Measurements from ENCODE around the gene GGT5.
"Not testable (repeated sequence)": the region's sequence is repeated elsewhere in the genome, so short reads cannot be mapped to it uniquely, and the experiment has no call there.

The GGT5 gene

GRCh38 chr22:24245030-24245431 lies at the start of gene GGT5:
GGT5 (minus strand) TSS chr22:24245082; CDS start chr22:24244725, 357 bp downstream.
- not testable (repeated sequence) for DNase-seq

- not testable (repeated sequence) for DNase-seq
Measured at GRCh38 chr22:24292202-24292830, 47.4 kb upstream of the GGT5 start.

- no peak for DNase-seq
Measured at GRCh38 chr22:24291515-24292201, 46.8 kb upstream of the GGT5 start.

GRCh38 chr22:24290459-24290858 lies 45.6 kb upstream of the GGT5 start:
- no peak for DNase-seq

- no peak for DNase-seq
Measured at GRCh38 chr22:24289741-24290163, 44.9 kb upstream of the GGT5 start.

- no peak for DNase-seq
Measured at GRCh38 chr22:24289114-24289513, 44.2 kb upstream of the GGT5 start.

GRCh38 chr22:24287801-24288200 lies 42.9 kb upstream of the GGT5 start:
- DNase-seq: not testable (repeated sequence)

GRCh38 chr22:24287212-24287611 lies 42.3 kb upstream of the GGT5 start:
- not testable (repeated sequence) for DNase-seq

GRCh38 chr22:24285245-24285644 lies 40.4 kb upstream of the GGT5 start:
- DNase-seq: no peak

- no peak for DNase-seq
Measured at GRCh38 chr22:24284747-24285203, 39.9 kb upstream of the GGT5 start.

GRCh38 chr22:24282401-24282800 lies 37.5 kb upstream of the GGT5 start:
- no peak for DNase-seq

- not testable (repeated sequence) for DNase-seq
Measured at GRCh38 chr22:24280363-24280762, 35.5 kb upstream of the GGT5 start.

GRCh38 chr22:24274696-24275405 lies 30.0 kb upstream of the GGT5 start:
- not testable (repeated sequence) for DNase-seq

GRCh38 chr22:24273906-24274305 lies 29.0 kb upstream of the GGT5 start:
- DNase-seq: not testable (repeated sequence)

GRCh38 chr22:24273031-24273430 lies 28.1 kb upstream of the GGT5 start:
- not testable (repeated sequence) for DNase-seq

- DNase-seq: peak; percentile 1
Measured at GRCh38 chr22:24271386-24271854, 26.5 kb upstream of the GGT5 start.

GRCh38 chr22:24270556-24271385 lies 25.9 kb upstream of the GGT5 start, which contains the start of gene SPECC1L:
SPECC1L (plus strand) TSS chr22:24270831; CDS start chr22:24302232, 31,401 bp downstream.
- DNase-seq: peak; percentile 80

GRCh38 chr22:24266495-24266894 lies 21.6 kb upstream of the GGT5 start:
- DNase-seq: not testable (repeated sequence)

- DNase-seq: no peak
Measured at GRCh38 chr22:24265734-24266133, 20.9 kb upstream of the GGT5 start.

- DNase-seq: not testable (repeated sequence)
Measured at GRCh38 chr22:24264329-24264896, 19.5 kb upstream of the GGT5 start.

- DNase-seq: not testable (repeated sequence)
Measured at GRCh38 chr22:24263479-24263878, 18.6 kb upstream of the GGT5 start.

GRCh38 chr22:24262185-24262749 lies 17.4 kb upstream of the GGT5 start:
- not testable (repeated sequence) for DNase-seq

Data from NCI-H1105 treated with DMSO at 0.1 percent for 48 hours (cell line).